Non-pigmented ciliary epithelial cell (primary cell): ENCODE results near the gene IFNAR1.
A peak's percentile ranks its signal among the peaks of the same experiment; 100 is the strongest.
"Not testable (repeated sequence)": the region's sequence is repeated elsewhere in the genome, so short reads cannot be mapped to it uniquely, and the experiment has no call there.

ENCODE experiments used
- DNase-seq: peaks from one replicate; pipeline ENCODE4 v3.0.0-alpha.2; 2010; ENCODE audit warnings: low read depth

The IFNAR1 gene

GRCh38 chr21:33308586-33309490, 15.9 kb upstream of the IFNAR1 start:
- DNase-seq: no peak

GRCh38 chr21:33309778-33310177, 15.0 kb upstream of the IFNAR1 start:
- DNase-seq: no peak

- DNase-seq: no peak
These were observed 12.6 kb upstream of the IFNAR1 start for GRCh38 chr21:33312121-33312520.

- no peak for DNase-seq
These were observed 11.6 kb upstream of the IFNAR1 start for GRCh38 chr21:33313183-33313582.

- DNase-seq: no peak
These were observed 11.2 kb upstream of the IFNAR1 start for GRCh38 chr21:33313611-33314010.

- peak; percentile 78 for DNase-seq
These were observed 10.7 kb upstream of the IFNAR1 start for GRCh38 chr21:33314111-33314510.

- no peak for DNase-seq
These were observed 8.6 kb upstream of the IFNAR1 start for GRCh38 chr21:33315946-33316710.

GRCh38 chr21:33317145-33317544, 7.6 kb upstream of the IFNAR1 start:
- DNase-seq: no peak

- no peak for DNase-seq
These were observed 6.8 kb upstream of the IFNAR1 start for GRCh38 chr21:33317786-33318486.

GRCh38 chr21:33321005-33321404, 3.8 kb upstream of the IFNAR1 start:
- not testable (repeated sequence) for DNase-seq

GRCh38 chr21:33323610-33324009, 1.2 kb upstream of the IFNAR1 start:
- not testable (repeated sequence) for DNase-seq

- no peak for DNase-seq
These were observed 675 bp downstream of the IFNAR1 start for GRCh38 chr21:33325222-33326067.

GRCh38 chr21:33327326-33327725, 2.6 kb downstream of the IFNAR1 start:
- DNase-seq: no peak

- DNase-seq: no peak
These were observed 3.1 kb downstream of the IFNAR1 start for GRCh38 chr21:33327792-33328433.

GRCh38 chr21:33330726-33331125, 6.0 kb downstream of the IFNAR1 start:
- no peak for DNase-seq

GRCh38 chr21:33332143-33332542, 7.4 kb downstream of the IFNAR1 start:
- no peak for DNase-seq

GRCh38 chr21:33334191-33334590, 9.4 kb downstream of the IFNAR1 start:
- DNase-seq: no peak

GRCh38 chr21:33334824-33335223, 10.1 kb downstream of the IFNAR1 start:
- no peak for DNase-seq

GRCh38 chr21:33339135-33339534, 14.4 kb downstream of the IFNAR1 start:
- DNase-seq: no peak

- no peak for DNase-seq
These were observed 15.1 kb downstream of the IFNAR1 start for GRCh38 chr21:33339918-33340317.

GRCh38 chr21:33345751-33346238, 21.0 kb downstream of the IFNAR1 start:
- no peak for DNase-seq
